Measurements from ENCODE around the gene SOCS2. TPM values are rescaled to one million over a fixed set of nuclear protein-coding genes. Genes with fewer than 3 reads are reported as not detected.

Gene SOCS2
- total RNA-seq, 1 experiment from 2014 or later, result 57.2 TPM

DNA sequence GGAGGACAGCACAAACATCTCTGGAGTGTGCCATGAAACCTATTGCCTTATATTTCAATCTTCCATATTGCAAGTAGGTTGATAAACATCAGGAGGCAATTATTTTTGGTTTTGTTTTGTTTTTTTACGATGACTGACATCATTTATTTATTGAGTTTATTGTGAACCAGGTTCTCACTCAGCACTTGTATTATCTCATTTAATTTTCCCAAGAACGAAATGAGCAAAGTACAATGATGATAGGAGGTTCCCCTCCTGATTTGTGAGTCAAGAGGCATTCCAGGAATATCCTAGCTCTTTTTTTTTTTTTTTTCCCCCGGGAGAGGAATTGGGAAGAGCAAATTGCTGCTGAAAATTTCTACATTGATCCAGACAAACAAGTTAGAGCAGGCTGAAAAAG, 4.7 kb downstream of the SOCS2 start:
- H3K23ac ChIP-seq (ENCODE audit: insufficient read length, low read depth, low read length), result no peak overlapping the region
- H3K4me2 ChIP-seq (ENCODE audit: insufficient read depth, insufficient read length, low read length), result no peak overlapping the region
- H3K23me2 ChIP-seq (ENCODE audit: insufficient read length, low read depth, low read length, poor library complexity, severe bottlenecking), result peaks cover 12% of the 10 kb centered on the region
- H3K79me2 ChIP-seq (ENCODE audit: insufficient read depth, low read length), result no peaks in the 10 kb centered on the region
- Mint-ChIP-seq H3K36me3 (ENCODE audit: insufficient read depth in 1 of 3, low read depth in 3 of 3) (peaks cover 20 to 47% (median 37%) of the 10 kb centered on the region in 3 experiments; a peak in 6 of 7 replicates), H3K27ac (no peak overlapping the region), H3K4me3 (no peak overlapping the region), H3K4me1 (peaks cover 59 to 63% of the 10 kb centered on the region in 2 experiments), H3K27me3 (ENCODE audit: low read depth) (peaks cover 22% of the 10 kb centered on the region), H3K9me3 (peaks cover 0 to under 1% of the 10 kb centered on the region in 2 experiments; a peak in 2 of 5 replicates)
- no peaks in the 10 kb centered on the region for H3K9me3 ChIP-seq (ENCODE audit: control insufficient read depth, low read depth, low read length)
- no peaks in the 10 kb centered on the region for H3K4me1 ChIP-seq (ENCODE audit: insufficient read depth, low read length)
- no peak overlapping the region for H3K56ac ChIP-seq (ENCODE audit: insufficient read length, low read depth, low read length)
- no peak overlapping the region for H3K18ac ChIP-seq (ENCODE audit: insufficient read length, low read depth, low read length)
- H2BK15ac ChIP-seq (ENCODE audit: low read depth, low read length), result no peak overlapping the region
- no peak overlapping the region for H3T11ph ChIP-seq (ENCODE audit: low read length)
- no peak overlapping the region for H3K9ac ChIP-seq (ENCODE audit: extremely low read depth, insufficient read length, low read length)
- H4K5ac ChIP-seq (ENCODE audit: insufficient read length, low read depth, low read length), result no peak overlapping the region
- WGBS (ENCODE audit: extremely low coverage, insufficient read length, low lambda C conversion rate), result no CpG with 5 or more reads among the region's 3 CpGs
- no peak for DNase-seq
- H4K91ac ChIP-seq (ENCODE audit: insufficient read length, low read depth, low read length), result no peak overlapping the region
- H3K27ac ChIP-seq (ENCODE audit: insufficient read length, low read depth, low read length), result no peak overlapping the region
- TF ChIP-seq, protein P1, sequence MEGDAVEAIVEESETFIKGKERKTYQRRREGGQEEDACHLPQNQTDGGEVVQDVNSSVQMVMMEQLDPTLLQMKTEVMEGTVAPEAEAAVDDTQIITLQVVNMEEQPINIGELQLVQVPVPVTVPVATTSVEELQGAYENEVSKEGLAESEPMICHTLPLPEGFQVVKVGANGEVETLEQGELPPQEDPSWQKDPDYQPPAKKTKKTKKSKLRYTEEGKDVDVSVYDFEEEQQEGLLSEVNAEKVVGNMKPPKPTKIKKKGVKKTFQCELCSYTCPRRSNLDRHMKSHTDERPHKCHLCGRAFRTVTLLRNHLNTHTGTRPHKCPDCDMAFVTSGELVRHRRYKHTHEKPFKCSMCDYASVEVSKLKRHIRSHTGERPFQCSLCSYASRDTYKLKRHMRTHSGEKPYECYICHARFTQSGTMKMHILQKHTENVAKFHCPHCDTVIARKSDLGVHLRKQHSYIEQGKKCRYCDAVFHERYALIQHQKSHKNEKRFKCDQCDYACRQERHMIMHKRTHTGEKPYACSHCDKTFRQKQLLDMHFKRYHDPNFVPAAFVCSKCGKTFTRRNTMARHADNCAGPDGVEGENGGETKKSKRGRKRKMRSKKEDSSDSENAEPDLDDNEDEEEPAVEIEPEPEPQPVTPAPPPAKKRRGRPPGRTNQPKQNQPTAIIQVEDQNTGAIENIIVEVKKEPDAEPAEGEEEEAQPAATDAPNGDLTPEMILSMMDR (conservative IDR thresholded peaks at IDR 0.05), result no peak
- no peak overlapping the region for H4K8ac ChIP-seq (replicated peaks; ENCODE audit: insufficient read length, low read depth, low read length)
- no peak overlapping the region for H3K4ac ChIP-seq (ENCODE audit: low read depth, low read length)
- no peak overlapping the region for H2AFZ ChIP-seq (ENCODE audit: low read length)
- no peak overlapping the region for H2AK5ac ChIP-seq (ENCODE audit: insufficient read length, low read length)
- no peak overlapping the region for H2BK12ac ChIP-seq (ENCODE audit: insufficient read length, low read depth, low read length)
- H2BK120ac ChIP-seq (ENCODE audit: low read depth, low read length, poor library complexity, severe bottlenecking), result no peak overlapping the region
- H2BK20ac ChIP-seq (ENCODE audit: low read depth, low read length, poor library complexity, severe bottlenecking), result no peak overlapping the region
- H2BK5ac ChIP-seq (ENCODE audit: insufficient read length, low read length), result no peak overlapping the region
- H3K14ac ChIP-seq (ENCODE audit: insufficient read depth, low read length), result no peak overlapping the region
- no peaks in the 10 kb centered on the region for H3K79me1 ChIP-seq (ENCODE audit: insufficient read depth, low read depth, low read length, poor library complexity, severe bottlenecking)
- H3K27me3 ChIP-seq (ENCODE audit: insufficient read depth, low read length), result no peaks in the 10 kb centered on the region; the same call in 1 of the 2 replicates
- no peaks in the 10 kb centered on the region for H4K20me1 ChIP-seq (ENCODE audit: control insufficient read depth, insufficient read depth, insufficient read length)

All from H9 (cell line).